Transverse colon (tissue), 3 donors: ENCODE data around the gene VENTX.
"Not testable (repeated sequence)": the region's sequence is repeated elsewhere in the genome, so short reads cannot be mapped to it uniquely, and the experiment has no call there.

ENCODE experiments used
- POLR2A ChIP-seq: fragments of 450-650 bp; IDR thresholded peaks from one replicate; pipeline ENCODE4 v1.6.1; 2016; ENCODE audit warnings: antibody characterized with exemption, mild to moderate bottlenecking, moderate library complexity
- TF ChIP-seq, protein P1 (sequence below), 5 experiments: fragments of 200-600 bp in 3 of 5; fragments of 450-650 bp in 2 of 5; sonication (generic) in 3 of 5; IDR thresholded peaks; 1 replicate in 2 of 5; 2 replicates in 3 of 5; pipeline ENCODE4 v1.5.1; 2016 to 2017; ENCODE audit warnings: antibody characterized with exemption in 5 of 5, inconsistent platforms in 3 of 5, mild to moderate bottlenecking in 2 of 5, moderate library complexity in 1 of 5

DNA sequence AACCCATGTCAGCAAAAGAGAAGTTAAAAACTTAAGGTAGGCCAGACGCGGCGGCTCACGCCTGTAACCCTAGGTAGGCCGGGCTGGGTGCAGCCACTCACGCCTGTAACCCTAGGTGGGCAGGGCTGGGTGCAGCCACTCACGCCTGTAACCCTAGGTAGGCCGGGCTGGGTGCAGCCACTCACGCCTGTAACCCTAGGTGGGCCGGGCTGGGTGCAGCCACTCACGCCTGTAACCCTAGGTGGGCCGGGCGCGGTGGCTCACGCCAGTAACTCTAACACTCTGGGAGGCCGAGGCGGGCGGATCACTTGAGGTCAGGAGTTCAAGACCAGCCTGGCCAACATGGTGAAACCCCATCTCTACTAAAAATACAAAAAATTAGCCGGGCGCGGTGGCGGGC is 15.9 kb upstream of the VENTX start:
- TF ChIP-seq POLR2A = not testable (repeated sequence)
- TF ChIP-seq, protein P1, sequence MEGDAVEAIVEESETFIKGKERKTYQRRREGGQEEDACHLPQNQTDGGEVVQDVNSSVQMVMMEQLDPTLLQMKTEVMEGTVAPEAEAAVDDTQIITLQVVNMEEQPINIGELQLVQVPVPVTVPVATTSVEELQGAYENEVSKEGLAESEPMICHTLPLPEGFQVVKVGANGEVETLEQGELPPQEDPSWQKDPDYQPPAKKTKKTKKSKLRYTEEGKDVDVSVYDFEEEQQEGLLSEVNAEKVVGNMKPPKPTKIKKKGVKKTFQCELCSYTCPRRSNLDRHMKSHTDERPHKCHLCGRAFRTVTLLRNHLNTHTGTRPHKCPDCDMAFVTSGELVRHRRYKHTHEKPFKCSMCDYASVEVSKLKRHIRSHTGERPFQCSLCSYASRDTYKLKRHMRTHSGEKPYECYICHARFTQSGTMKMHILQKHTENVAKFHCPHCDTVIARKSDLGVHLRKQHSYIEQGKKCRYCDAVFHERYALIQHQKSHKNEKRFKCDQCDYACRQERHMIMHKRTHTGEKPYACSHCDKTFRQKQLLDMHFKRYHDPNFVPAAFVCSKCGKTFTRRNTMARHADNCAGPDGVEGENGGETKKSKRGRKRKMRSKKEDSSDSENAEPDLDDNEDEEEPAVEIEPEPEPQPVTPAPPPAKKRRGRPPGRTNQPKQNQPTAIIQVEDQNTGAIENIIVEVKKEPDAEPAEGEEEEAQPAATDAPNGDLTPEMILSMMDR (IDR thresholded peaks at IDR 0.05) = not testable (repeated sequence)
